H1 (cell line): ENCODE results near the gene MC4R. TPM values are rescaled to one million over a fixed set of nuclear protein-coding genes. Genes with fewer than 3 reads are reported as not detected.

ENCODE experiments used
- CTCF ChIA-PET: fragments of 300-600 bp; sonication (Branson Sonifier 250); formaldehyde crosslinking; loops from one replicate; lab custom pipeline; 2021; ENCODE audit not compliant: partially characterized antibody; lab: Charles Lee
- POLR2A ChIA-PET: fragments of 300-600 bp; sonication (Branson Sonifier 250); formaldehyde crosslinking; loops from one replicate; lab custom pipeline; 2021; ENCODE audit warnings: inconsistent platforms; ENCODE audit not compliant: partially characterized antibody; lab: Charles Lee
- DNase-seq, 2 experiments: peaks; one replicate each; pipeline versions ENCODE4 v3.0.0 to v3.0.0-alpha.2; 2010 to 2022; ENCODE audit warnings: low spot score in 2 of 2, low read depth in 1 of 2, mixed read lengths in 1 of 2
- FAIRE-seq: peaks from 2 replicates; lab custom pipeline; 2011; peaks lifted over from hg19 to GRCh38; lab: Jason Lieb, UNC
- H2AFZ ChIP-seq: 2 replicates; pipeline ENCODE4 v1.8.1; 2012; ENCODE audit warnings: low read length, inconsistent platforms
- H2AK5ac ChIP-seq: 2 replicates; pipeline ENCODE4 v1.6.1; 2013; ENCODE audit warnings: low read depth, low read length
- H2BK120ac ChIP-seq: replicated peaks from 2 replicates; pipeline ENCODE3; 2013; ENCODE audit warnings: low read depth, low read length, inconsistent platforms
- H2BK12ac ChIP-seq: 2 replicates; pipeline ENCODE4 v1.6.1; 2013; ENCODE audit warnings: low read depth, low read length
- H2BK15ac ChIP-seq: 2 replicates; pipeline ENCODE4 v1.6.1; 2013; ENCODE audit warnings: low read length
- H2BK20ac ChIP-seq: 2 replicates; pipeline ENCODE4 v1.6.1; 2013; ENCODE audit warnings: low read length
- H2BK5ac ChIP-seq: 2 replicates; pipeline ENCODE4 v1.6.1; 2013; ENCODE audit warnings: low read depth, low read length
- H3K14ac ChIP-seq: 2 replicates; pipeline ENCODE4 v1.6.1; 2013; ENCODE audit warnings: inconsistent platforms; ENCODE audit not compliant: insufficient read length
- H3K18ac ChIP-seq: 2 replicates; pipeline ENCODE4 v1.6.1; 2013; ENCODE audit warnings: low read length; ENCODE audit errors: extremely low read depth
- H3K23ac ChIP-seq: 2 replicates; pipeline ENCODE4 v1.6.1; 2013; ENCODE audit warnings: inconsistent platforms; ENCODE audit not compliant: insufficient read length
- H3K23me2 ChIP-seq: 2 replicates; pipeline ENCODE4 v1.6.1; 2013; ENCODE audit warnings: low read depth, low read length
- H3K27ac ChIP-seq: 2 replicates; pipeline ENCODE4 v1.6.1; 2011; ENCODE audit warnings: low read depth, low read length, inconsistent platforms
- H3K27me3 ChIP-seq, 4 experiments: replicated peaks in 1 of 4; 1 replicate in 1 of 4; 2 replicates in 3 of 4; pipeline versions ENCODE4 v1.6.1 to v1.8.1; 2011 to 2013; ENCODE audit warnings: low read length in 3 of 4, mild to moderate bottlenecking in 3 of 4, inconsistent platforms in 2 of 4, mixed read lengths in 2 of 4, moderate library complexity in 1 of 4; ENCODE audit not compliant: control insufficient read depth in 3 of 4, insufficient read depth in 3 of 4; ENCODE audit errors: extremely low read depth in 1 of 4
- H3K36me3 ChIP-seq, 4 experiments: 2 replicates each; pipeline versions ENCODE4 v1.6.1 to v1.8.1; 2011 to 2013; ENCODE audit warnings: mild to moderate bottlenecking in 4 of 4, low read length in 3 of 4, moderate library complexity in 2 of 4, control low read depth in 1 of 4, inconsistent platforms in 1 of 4; ENCODE audit not compliant: insufficient read depth in 4 of 4, control insufficient read depth in 2 of 4
- H3K4ac ChIP-seq: replicated peaks from 2 replicates; pipeline ENCODE3; 2013; ENCODE audit warnings: low read length, low read depth, mixed read lengths, inconsistent platforms; ENCODE audit not compliant: insufficient read length
- H3K4me1 ChIP-seq, 4 experiments: replicated peaks in 1 of 4; 1 replicate in 1 of 4; 2 replicates in 3 of 4; pipeline versions ENCODE4 v1.6.1 to v1.8.1; 2011 to 2013; ENCODE audit warnings: low read length in 3 of 4, inconsistent platforms in 2 of 4, mixed read lengths in 1 of 4; ENCODE audit not compliant: insufficient read depth in 4 of 4, control insufficient read depth in 3 of 4
- H3K4me2 ChIP-seq, 2 experiments: 2 replicates each; pipeline versions ENCODE4 v1.6.1 to v1.8.1; 2011 to 2013; ENCODE audit warnings: low read depth in 2 of 2, low read length in 2 of 2, control low read depth in 1 of 2, inconsistent platforms in 1 of 2, mild to moderate bottlenecking in 1 of 2; ENCODE audit not compliant: insufficient read depth in 1 of 2
- H3K4me3 ChIP-seq, 4 experiments: fragments of 200-600, 300-600 bp in 1 of 4; sonication (generic), shearing (Covaris generic), sonication (Bioruptor Twin) in 1 of 4; 2 replicates each; pipeline versions ENCODE4 v1.5.1 to v1.8.1; 2011 to 2016; ENCODE audit warnings: low read length in 4 of 4, low read depth in 3 of 4, control low read depth in 2 of 4, inconsistent platforms in 2 of 4, mild to moderate bottlenecking in 2 of 4, mixed read lengths in 1 of 4, moderate library complexity in 1 of 4; ENCODE audit not compliant: insufficient read depth in 2 of 4; ENCODE audit errors: extremely low read depth in 1 of 4
- H3K56ac ChIP-seq: replicated peaks from 2 replicates; pipeline ENCODE3; 2013; ENCODE audit warnings: low read depth, mild to moderate bottlenecking, mixed read lengths, low read length, inconsistent platforms; ENCODE audit not compliant: insufficient read length
- H3K79me1 ChIP-seq: 2 replicates; pipeline ENCODE4 v1.6.1; 2013; ENCODE audit warnings: low read depth, low read length, control low read depth
- H3K79me2 ChIP-seq, 2 experiments: 2 replicates each; pipeline versions ENCODE4 v1.6.1 to v1.8.1; 2012 to 2013; ENCODE audit warnings: low read length in 2 of 2, mild to moderate bottlenecking in 2 of 2, inconsistent platforms in 1 of 2; ENCODE audit not compliant: insufficient read depth in 2 of 2, control insufficient read depth in 1 of 2
- H3K9ac ChIP-seq, 4 experiments: replicated peaks in 1 of 4; 1 replicate in 1 of 4; 2 replicates in 3 of 4; pipeline versions ENCODE4 v1.6.1 to v1.8.1; 2011 to 2013; ENCODE audit warnings: low read depth in 3 of 4, low read length in 3 of 4, control low read depth in 2 of 4, mild to moderate bottlenecking in 2 of 4, moderate library complexity in 2 of 4, inconsistent platforms in 1 of 4; ENCODE audit errors: extremely low read depth in 1 of 4
- H3K9me3 ChIP-seq, 2 experiments: 2 replicates each; pipeline versions ENCODE4 v1.6.1 to v1.8.1; 2012 to 2013; ENCODE audit warnings: mild to moderate bottlenecking in 2 of 2, moderate library complexity in 2 of 2, control low read depth in 1 of 2, inconsistent platforms in 1 of 2, low read depth in 1 of 2, low read length in 1 of 2, mixed read lengths in 1 of 2; ENCODE audit not compliant: insufficient read depth in 2 of 2
- H4K20me1 ChIP-seq, 2 experiments: replicated peaks in 1 of 2; 2 replicates each; pipeline versions ENCODE3 to v1.8.1; 2011 to 2013; ENCODE audit warnings: inconsistent platforms in 2 of 2, low read length in 2 of 2, mild to moderate bottlenecking in 1 of 2; ENCODE audit not compliant: insufficient read depth in 2 of 2, control insufficient read depth in 1 of 2
- H4K5ac ChIP-seq: 2 replicates; pipeline ENCODE4 v1.6.1; 2013; ENCODE audit warnings: low read length, low read depth, mixed read lengths, inconsistent platforms; ENCODE audit not compliant: insufficient read length
- H4K8ac ChIP-seq: 2 replicates; pipeline ENCODE4 v1.8.0; 2013; ENCODE audit warnings: mild to moderate bottlenecking, moderate library complexity, low read length, inconsistent platforms; ENCODE audit not compliant: insufficient read depth; ENCODE audit errors: extremely low read depth
- H4K91ac ChIP-seq: replicated peaks from 2 replicates; pipeline ENCODE3; 2013; ENCODE audit warnings: low read length, mixed read lengths, inconsistent platforms; ENCODE audit not compliant: insufficient read length
- E2F6 ChIP-seq: IDR thresholded peaks from 2 replicates; pipeline ENCODE4 v1.6.1; 2012; ENCODE audit warnings: inconsistent platforms
- EGR1 ChIP-seq: IDR thresholded peaks from 2 replicates; pipeline ENCODE4 v1.6.1; 2011; ENCODE audit warnings: low read depth, low read length, borderline replicate concordance
- EZH2 ChIP-seq: fragments of 200-600 bp; sonication (generic); IDR thresholded peaks from 2 replicates; pipeline ENCODE4 v1.7.1; 2012; ENCODE audit warnings: low read depth, mild to moderate bottlenecking, moderate library complexity, low read length, inconsistent platforms; ENCODE audit not compliant: severe bottlenecking
- GTF2F1 ChIP-seq: IDR thresholded peaks from 2 replicates; pipeline ENCODE4 v1.6.1; 2012; ENCODE audit warnings: low read depth, low read length, improper control_type of control experiment, borderline replicate concordance
- JUND ChIP-seq: IDR thresholded peaks from 2 replicates; pipeline ENCODE4 v1.6.1; 2011; ENCODE audit warnings: mild to moderate bottlenecking, improper control_type of control experiment, low read length
- KDM4A ChIP-seq: IDR thresholded peaks from one replicate; pipeline ENCODE4 v1.7.1; 2012; ENCODE audit warnings: low read depth, mild to moderate bottlenecking, moderate library complexity, low read length, inconsistent platforms; ENCODE audit not compliant: severe bottlenecking
- MAX ChIP-seq: IDR thresholded peaks from 2 replicates; pipeline ENCODE4 v1.6.1; 2012; ENCODE audit warnings: inconsistent platforms
- NANOG ChIP-seq: IDR thresholded peaks from 2 replicates; pipeline ENCODE4 v1.6.1; 2011; ENCODE audit warnings: low read length, low read depth, mild to moderate bottlenecking, inconsistent platforms; ENCODE audit not compliant: insufficient read depth, poor library complexity, severe bottlenecking
- NRF1 ChIP-seq: IDR thresholded peaks from 2 replicates; pipeline ENCODE4 v1.6.1; 2011; ENCODE audit warnings: mild to moderate bottlenecking, low read depth, low read length, improper control_type of control experiment
- POU5F1 ChIP-seq: IDR thresholded peaks from 2 replicates; pipeline ENCODE4 v1.6.1; 2011; ENCODE audit warnings: low read depth, mild to moderate bottlenecking, low read length, moderate library complexity
- RFX5 ChIP-seq: IDR thresholded peaks from 2 replicates; pipeline ENCODE4 v1.6.1; 2011; ENCODE audit warnings: low read depth, low read length, improper control_type of control experiment, borderline replicate concordance
- SP1 ChIP-seq: IDR thresholded peaks from 2 replicates; pipeline ENCODE4 v1.6.1; 2011; ENCODE audit warnings: low read depth, low read length
- TAF1 ChIP-seq: IDR thresholded peaks from 2 replicates; pipeline ENCODE4 v1.6.1; 2011; ENCODE audit warnings: mild to moderate bottlenecking, low read depth, low read length
- ZNF274 ChIP-seq: IDR thresholded peaks from 2 replicates; pipeline ENCODE4 v1.7.0; 2012; ENCODE audit warnings: low read length, borderline replicate concordance; ENCODE audit errors: extremely low read depth
- WGBS, 2 experiments: shearing (Covaris generic) in 1 of 2; methylation state at CpG; one replicate each; pipeline versions ENCODE4 v1.1.6 to v1.1.7; 2013 to 2015; ENCODE audit warnings: low lambda C conversion rate in 2 of 2, mixed read lengths in 2 of 2, inconsistent platforms in 1 of 2, low coverage in 1 of 2, missing lambda C conversion rate in 1 of 2; ENCODE audit not compliant: insufficient replicate concordance in 2 of 2, insufficient coverage in 1 of 2, insufficient read length in 1 of 2; ENCODE audit errors: extremely low coverage in 1 of 2, missing lambda C conversion rate in 1 of 2; 5-methylcytosine and 5-hydroxymethylcytosine counted together
- polyA plus RNA-seq, 7 experiments: library from polyadenylated mRNA; depleted of rRNA in 3 of 7; stranded (reverse) in 5 of 7; unstranded in 2 of 7; fragments of >200 nt in 5 of 7; fragments of 200-250 nt in 2 of 7; gene quantifications; 1 replicate in 5 of 7; 2 replicates in 1 of 7; 4 replicates in 1 of 7; pipeline versions ENCODE4 v1.2.1 to v1.2.3, GENCODE V29; 2011 to 2013; ENCODE audit warnings: missing spikeins in 2 of 7, mixed read lengths in 2 of 7
- total RNA-seq: library from RNA; stranded (reverse); fragmentation: NEBNext Ultra II Directional; extraction: Animal tissue kit (Norgen Biotek cat#: 25700); gene quantifications from 2 replicates; pipeline ENCODE4 v1.2.1, GENCODE V29; 2021

Gene MC4R
- total and polyA plus RNA-seq, 2 of the 8 experiments (the other 6 are each of a cell fraction or from before 2014, with no cell fraction given), result 0.11 TPM; not detected in 1

DNA sequence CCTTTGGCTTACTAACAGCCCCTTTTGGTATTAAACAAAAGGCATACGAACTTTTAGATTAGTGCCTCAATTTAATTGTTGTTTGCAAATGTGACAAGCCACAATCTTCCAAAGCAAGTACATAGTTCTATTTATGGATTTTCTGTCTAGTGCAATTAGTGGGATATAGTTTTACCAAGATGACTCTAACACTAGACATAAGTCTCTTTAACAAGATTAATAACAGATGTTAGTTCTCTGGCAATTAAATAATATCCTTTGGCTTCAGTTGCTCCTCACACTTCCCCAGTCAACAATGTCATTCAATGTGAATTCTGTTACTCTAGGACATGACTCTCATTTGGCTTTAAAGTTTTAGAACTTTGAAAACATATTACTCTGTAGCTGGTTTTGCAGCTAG is 16.7 kb upstream of the MC4R start:
- 87% methylated on average over 1 of the region's 1 CpG; no CpG with 5 or more reads in 1 of the 2 experiments for WGBS, 2 experiments
- H4K5ac ChIP-seq, result no peak overlapping the region
- no peak overlapping the region for H2BK12ac ChIP-seq
- H3K79me1 ChIP-seq, result no peaks in the 10 kb centered on the region
- H3K23ac ChIP-seq, result no peak overlapping the region
- no peak overlapping the region for H3K56ac ChIP-seq
- H3K36me3 ChIP-seq, result no peaks in the 10 kb centered on the region
- no peak overlapping the region for H3K4me3 ChIP-seq
- no peak overlapping the region for H3K14ac ChIP-seq
- H3K23me2 ChIP-seq, result no peaks in the 10 kb centered on the region
- H3K4me1 ChIP-seq, result no peaks in the 10 kb centered on the region
- ChIA-PET POLR2A (no interaction called here), CTCF (no interaction called here)
- no peak overlapping the region for H2AK5ac ChIP-seq
- H4K8ac ChIP-seq, result no peak overlapping the region
- no peak for FAIRE-seq
- no peak overlapping the region for H2BK120ac ChIP-seq
- no peak for DNase-seq
- H3K9ac ChIP-seq, result no peak overlapping the region
- H2BK15ac ChIP-seq, result no peak overlapping the region
- no peak overlapping the region for H2AFZ ChIP-seq
- H3K27me3 ChIP-seq, result no peaks in the 10 kb centered on the region
- no peak overlapping the region for H2BK20ac ChIP-seq
- TF ChIP-seq ZNF274, result no peak
- TF ChIP-seq NANOG, result no peak
- no peak for TF ChIP-seq GTF2F1
- no peak for TF ChIP-seq KDM4A
- TF ChIP-seq E2F6, result no peak
- TF ChIP-seq POU5F1, result no peak
- no peak for TF ChIP-seq TAF1
- TF ChIP-seq RFX5, result no peak
- no peak for TF ChIP-seq NRF1
- no peak for TF ChIP-seq JUND
- TF ChIP-seq SP1, result no peak
- TF ChIP-seq EZH2, result no peak
- TF ChIP-seq MAX, result no peak
- TF ChIP-seq EGR1, result no peak
- TF ChIP-seq, all 59 proteins: peak for 0
- Histone ChIP-seq H4K20me1 (no peaks in the 10 kb centered on the region), H3K9me3 (no peaks in the 10 kb centered on the region), H3K79me2 (no peaks in the 10 kb centered on the region), H2BK5ac (no peak overlapping the region), H4K91ac (no peak overlapping the region), H3K4ac (no peak overlapping the region), H3K27ac (no peak overlapping the region), H3K4me2 (no peak overlapping the region), H3K18ac (no peak overlapping the region)
